ENCODE measurements around the gene FBXL16.

FBXL16 gene

DNA sequence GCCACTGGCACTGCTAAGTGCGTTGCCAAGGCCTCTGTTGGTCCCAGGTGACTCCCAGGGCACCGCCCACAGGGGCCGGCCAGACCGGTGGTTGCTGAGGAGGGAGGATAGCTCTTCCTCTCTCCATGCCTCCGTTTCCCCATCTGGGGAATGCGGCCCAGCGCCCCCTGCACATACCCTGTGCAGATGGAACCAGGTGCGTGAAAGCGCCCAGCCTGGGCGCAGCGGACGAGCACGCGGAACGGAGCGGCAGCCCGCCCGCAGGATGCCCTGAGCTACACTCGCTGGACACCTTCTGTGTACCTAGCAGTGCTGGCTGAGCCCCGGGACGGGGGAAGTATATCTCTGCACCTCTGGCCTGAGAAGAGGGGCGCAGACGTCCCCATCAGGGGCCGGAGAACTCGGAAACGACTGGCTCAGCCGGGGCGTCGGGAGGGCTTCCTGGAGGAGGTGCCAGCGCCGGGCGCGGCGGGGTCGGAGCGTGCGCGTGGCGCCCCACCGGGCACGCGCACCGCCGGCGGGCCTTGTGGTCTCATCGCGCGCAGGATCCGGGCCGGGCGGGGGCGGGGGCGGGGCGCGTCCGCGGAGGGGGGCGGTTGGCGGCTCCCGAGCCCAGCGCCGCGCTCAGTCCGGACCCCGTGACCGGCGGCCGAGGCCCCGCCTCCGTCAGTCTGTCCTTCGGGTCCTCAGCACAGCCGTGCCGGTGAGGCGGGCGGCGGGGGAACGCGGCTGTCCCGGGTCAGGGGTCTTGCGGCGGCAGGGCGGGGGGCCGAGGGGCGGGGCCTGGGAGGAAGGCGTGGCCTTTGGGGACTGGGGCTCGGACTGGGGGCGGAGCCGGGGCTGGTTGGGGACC is 21.1 kb upstream of the FBXL16 start, which contains the start of the genes CCDC78 and HAGHL:
CCDC78 (minus strand) TSS at position 6 of the 853 bp plus-strand sequence. CDS start 76 bp downstream, outside the sequence.
HAGHL (plus strand) TSS at position 669 of the 853 bp plus-strand sequence. CDS start 404 bp downstream, outside the sequence.
- peak within 1 kb of the TSS; percentile 60 for H3K4me3 ChIP-seq (ENCODE audit: low read depth, low read length)
- DNase-seq (ENCODE audit: low read depth): no peak
- in situ Hi-C loops (cut with HindIII; ENCODE audit: low sequenced_read_pairs): no loop called here
- TF ChIP-seq, protein P1, sequence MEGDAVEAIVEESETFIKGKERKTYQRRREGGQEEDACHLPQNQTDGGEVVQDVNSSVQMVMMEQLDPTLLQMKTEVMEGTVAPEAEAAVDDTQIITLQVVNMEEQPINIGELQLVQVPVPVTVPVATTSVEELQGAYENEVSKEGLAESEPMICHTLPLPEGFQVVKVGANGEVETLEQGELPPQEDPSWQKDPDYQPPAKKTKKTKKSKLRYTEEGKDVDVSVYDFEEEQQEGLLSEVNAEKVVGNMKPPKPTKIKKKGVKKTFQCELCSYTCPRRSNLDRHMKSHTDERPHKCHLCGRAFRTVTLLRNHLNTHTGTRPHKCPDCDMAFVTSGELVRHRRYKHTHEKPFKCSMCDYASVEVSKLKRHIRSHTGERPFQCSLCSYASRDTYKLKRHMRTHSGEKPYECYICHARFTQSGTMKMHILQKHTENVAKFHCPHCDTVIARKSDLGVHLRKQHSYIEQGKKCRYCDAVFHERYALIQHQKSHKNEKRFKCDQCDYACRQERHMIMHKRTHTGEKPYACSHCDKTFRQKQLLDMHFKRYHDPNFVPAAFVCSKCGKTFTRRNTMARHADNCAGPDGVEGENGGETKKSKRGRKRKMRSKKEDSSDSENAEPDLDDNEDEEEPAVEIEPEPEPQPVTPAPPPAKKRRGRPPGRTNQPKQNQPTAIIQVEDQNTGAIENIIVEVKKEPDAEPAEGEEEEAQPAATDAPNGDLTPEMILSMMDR (IDR thresholded peaks at IDR 0.05; ENCODE audit: low read depth, low read length, missing control alignments): no peak

DNA sequence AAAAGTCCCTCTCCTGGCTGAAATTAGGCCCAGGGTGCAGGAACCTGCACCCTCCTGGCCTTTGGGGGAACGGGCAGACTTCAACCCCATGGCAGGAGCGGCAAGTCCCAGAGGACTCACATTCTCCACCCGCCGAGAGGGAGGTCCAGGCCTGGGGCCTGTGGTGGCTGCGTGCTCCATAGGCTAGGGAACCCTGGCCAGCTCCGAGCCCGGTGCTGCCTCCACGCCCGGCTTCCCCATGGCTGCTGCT is 20.5 kb upstream of the FBXL16 start:
- TF ChIP-seq, protein P1 (IDR thresholded peaks at IDR 0.05; ENCODE audit: low read depth, low read length, missing control alignments): no peak
- DNase-seq (ENCODE audit: low read depth): no peak
- in situ Hi-C loops (cut with HindIII; ENCODE audit: low sequenced_read_pairs): no loop called here
- H3K4me3 ChIP-seq (ENCODE audit: low read depth, low read length): no peak overlapping the region

DNA sequence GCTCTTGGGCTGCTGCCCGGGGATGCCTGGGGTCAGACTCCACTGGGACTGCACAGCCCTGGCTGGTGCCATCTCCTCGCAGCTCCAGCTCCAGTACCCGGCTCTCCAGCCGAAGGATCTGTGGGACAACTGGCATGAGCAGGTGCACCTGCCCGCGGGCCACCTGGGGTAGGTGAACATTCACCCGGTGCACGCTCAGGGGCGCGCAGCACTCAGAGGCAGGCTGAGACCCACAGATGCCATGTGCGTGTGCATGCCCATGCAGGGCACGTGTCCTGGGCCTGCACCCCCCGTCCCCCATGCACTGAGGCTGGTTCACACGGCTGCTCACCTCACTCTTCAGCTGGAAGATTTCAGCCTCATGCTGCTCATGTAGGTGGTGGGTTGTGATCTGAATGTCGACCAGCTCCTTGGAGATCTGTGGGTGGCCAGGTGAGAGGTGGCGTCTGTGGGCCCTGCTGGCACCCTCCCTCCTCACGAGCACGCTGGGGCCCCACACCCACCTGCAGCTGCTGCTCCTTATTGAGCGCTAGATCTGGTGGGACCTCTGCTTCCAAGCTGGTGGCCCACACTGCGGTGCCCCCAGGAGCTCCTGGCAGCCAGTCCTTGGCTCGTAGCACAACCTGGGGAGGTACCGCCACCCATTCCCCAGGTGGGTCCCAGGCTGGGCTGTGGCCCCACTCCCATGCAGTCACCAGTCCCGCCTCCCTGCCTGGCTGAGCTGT is 20.0 kb upstream of the FBXL16 start:
- DNase-seq (ENCODE audit: low read depth): no peak
- in situ Hi-C loops (cut with HindIII; ENCODE audit: low sequenced_read_pairs): no loop called here
- no peak overlapping the region for H3K4me3 ChIP-seq (ENCODE audit: low read depth, low read length)
- TF ChIP-seq, protein P1 (IDR thresholded peaks at IDR 0.05; ENCODE audit: low read depth, low read length, missing control alignments): no peak

DNA sequence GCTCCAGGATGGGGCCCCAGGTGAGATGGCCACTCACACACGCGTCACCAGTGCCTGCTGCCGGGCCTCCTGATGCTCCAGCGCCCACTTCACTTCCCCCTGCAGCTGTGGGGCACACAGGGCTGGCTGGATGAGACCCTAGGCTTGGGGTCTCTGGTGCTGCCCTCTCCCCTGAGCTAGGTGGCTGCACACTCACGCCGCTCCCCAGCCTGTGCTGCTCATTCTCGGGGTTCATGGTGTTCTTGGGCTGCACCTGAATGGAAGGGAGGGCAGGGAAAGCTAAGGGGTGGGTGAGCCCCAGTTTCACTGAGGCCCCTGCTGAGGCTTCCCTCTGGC is 19.4 kb upstream of the FBXL16 start:
- DNase-seq (ENCODE audit: low read depth): no peak
- TF ChIP-seq, protein P1 (IDR thresholded peaks at IDR 0.05; ENCODE audit: low read depth, low read length, missing control alignments): no peak
- H3K4me3 ChIP-seq (ENCODE audit: low read depth, low read length): no peak overlapping the region
- in situ Hi-C loops (cut with HindIII; ENCODE audit: low sequenced_read_pairs): no loop called here

DNA sequence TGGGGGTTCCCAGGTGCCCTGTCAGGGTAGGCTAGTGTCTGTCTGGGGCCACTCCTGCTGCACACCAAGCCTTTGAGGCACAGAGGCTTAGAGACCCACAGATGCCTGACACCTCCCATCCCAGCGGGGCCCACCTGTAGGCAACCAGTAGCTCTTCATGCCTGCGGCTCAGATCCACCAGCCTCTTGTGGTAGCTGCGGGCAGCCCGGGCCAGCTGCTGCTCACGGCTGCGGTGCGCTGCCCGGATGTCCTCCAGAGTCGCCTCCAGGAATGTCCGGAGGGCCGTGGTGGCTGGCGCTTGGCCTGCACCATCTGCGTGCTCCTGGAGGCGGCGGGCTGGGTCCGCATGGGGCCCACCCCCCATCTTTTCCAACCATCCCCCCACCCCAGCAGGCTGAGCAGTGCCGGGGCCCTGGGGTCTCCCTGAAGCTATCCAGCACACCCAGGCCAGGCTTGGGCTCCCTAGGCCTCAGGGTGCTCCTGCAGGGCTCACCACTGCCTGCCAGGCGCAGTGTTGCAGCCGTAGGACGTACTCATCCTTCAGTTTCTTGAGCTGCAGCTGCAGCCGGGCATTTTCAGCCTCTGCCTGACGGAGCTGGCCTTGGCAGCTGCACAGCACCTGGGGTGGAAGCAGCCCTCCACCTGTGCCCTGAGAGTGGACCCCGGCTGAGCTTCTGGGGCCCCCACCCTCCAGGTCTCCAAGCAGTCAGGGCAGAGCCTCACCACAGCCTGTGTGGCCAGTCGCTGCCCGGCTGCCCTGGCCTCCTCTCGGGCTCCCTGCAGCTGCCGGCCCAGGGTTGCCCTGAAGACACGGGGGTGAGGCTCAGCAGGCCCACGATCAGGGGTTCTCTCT is 18.8 kb upstream of the FBXL16 start:
- TF ChIP-seq, protein P1 (IDR thresholded peaks at IDR 0.05; ENCODE audit: low read depth, low read length, missing control alignments): no peak
- DNase-seq (ENCODE audit: low read depth): no peak
- in situ Hi-C loops (cut with HindIII; ENCODE audit: low sequenced_read_pairs): no loop called here
- no peak overlapping the region for H3K4me3 ChIP-seq (ENCODE audit: low read depth, low read length)

DNA sequence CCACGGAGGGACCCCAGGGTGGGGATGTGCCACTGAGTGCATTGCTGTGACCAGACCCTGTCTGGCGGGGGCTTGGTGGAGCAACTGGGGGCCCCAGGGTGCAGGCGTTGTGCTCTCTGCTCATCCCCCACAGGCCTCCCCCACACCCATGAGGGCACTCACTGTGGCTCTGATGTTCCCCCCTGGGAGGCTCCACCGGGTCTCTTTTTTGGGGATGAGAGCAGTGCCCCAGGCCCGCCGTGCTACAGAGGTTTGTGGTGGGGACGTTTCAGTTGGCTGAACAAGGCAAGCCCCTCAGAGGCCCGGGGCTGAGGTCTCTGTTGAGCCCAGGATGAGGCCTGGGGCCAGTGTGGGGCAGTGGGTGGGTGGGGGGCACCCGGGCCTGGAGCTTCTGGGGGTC is 18.1 kb upstream of the FBXL16 start:
- no peak for DNase-seq (ENCODE audit: low read depth)
- H3K4me3 ChIP-seq (ENCODE audit: low read depth, low read length): no peak overlapping the region
- TF ChIP-seq, protein P1 (IDR thresholded peaks at IDR 0.05; ENCODE audit: low read depth, low read length, missing control alignments): no peak
- in situ Hi-C loops (cut with HindIII; ENCODE audit: low sequenced_read_pairs): no loop called here

Data from astrocyte of the cerebellum (primary cell).